A549 (cell line): ENCODE measurements around the gene CACNA1C.
"Not testable (repeated sequence)": the region's sequence is repeated elsewhere in the genome, so short reads cannot be mapped to it uniquely, and the experiment has no call there.

Experiments
- JUN ChIP-seq, 2 experiments: fragments of >200 bp; sonication (Bioruptor Twin); formaldehyde crosslinking; IDR thresholded peaks; 2 replicates in 1 of 2; 3 replicates in 1 of 2; pipeline ENCODE4 v1.6.1; 2016 to 2017
- TF ChIP-seq, protein P1 (sequence below): fragments of >200 bp; sonication (Bioruptor Twin); formaldehyde crosslinking; IDR thresholded peaks from 3 replicates; pipeline ENCODE4 v1.5.1; 2016
- TF ChIP-seq, protein P2 (sequence below): fragments of 200-600 bp; sonication (generic); IDR thresholded peaks from 2 replicates; pipeline ENCODE4 v1.6.1; 2016; ENCODE audit warnings: antibody characterized with exemption, mild to moderate bottlenecking, moderate library complexity

DNA sequence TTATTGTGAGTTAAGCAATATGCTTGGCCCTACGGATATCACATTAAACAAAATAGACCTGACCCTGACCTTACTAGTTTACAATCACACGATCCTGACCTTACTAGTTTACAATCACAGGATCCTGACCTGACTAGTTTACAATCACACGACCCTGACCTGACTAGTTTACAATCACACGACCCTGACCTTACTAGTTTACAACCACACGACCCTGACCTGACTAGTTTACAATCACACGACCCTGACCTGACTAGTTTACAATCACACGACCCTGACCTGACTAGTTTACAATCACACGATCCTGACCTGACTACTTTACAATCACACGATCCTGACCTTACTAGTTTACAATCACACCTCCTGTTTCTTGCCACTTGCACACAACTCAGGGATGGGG is 202.9 kb downstream of the CACNA1C start:
- TF ChIP-seq, protein P1, sequence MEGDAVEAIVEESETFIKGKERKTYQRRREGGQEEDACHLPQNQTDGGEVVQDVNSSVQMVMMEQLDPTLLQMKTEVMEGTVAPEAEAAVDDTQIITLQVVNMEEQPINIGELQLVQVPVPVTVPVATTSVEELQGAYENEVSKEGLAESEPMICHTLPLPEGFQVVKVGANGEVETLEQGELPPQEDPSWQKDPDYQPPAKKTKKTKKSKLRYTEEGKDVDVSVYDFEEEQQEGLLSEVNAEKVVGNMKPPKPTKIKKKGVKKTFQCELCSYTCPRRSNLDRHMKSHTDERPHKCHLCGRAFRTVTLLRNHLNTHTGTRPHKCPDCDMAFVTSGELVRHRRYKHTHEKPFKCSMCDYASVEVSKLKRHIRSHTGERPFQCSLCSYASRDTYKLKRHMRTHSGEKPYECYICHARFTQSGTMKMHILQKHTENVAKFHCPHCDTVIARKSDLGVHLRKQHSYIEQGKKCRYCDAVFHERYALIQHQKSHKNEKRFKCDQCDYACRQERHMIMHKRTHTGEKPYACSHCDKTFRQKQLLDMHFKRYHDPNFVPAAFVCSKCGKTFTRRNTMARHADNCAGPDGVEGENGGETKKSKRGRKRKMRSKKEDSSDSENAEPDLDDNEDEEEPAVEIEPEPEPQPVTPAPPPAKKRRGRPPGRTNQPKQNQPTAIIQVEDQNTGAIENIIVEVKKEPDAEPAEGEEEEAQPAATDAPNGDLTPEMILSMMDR, result not testable (repeated sequence)
- TF ChIP-seq, protein P2, sequence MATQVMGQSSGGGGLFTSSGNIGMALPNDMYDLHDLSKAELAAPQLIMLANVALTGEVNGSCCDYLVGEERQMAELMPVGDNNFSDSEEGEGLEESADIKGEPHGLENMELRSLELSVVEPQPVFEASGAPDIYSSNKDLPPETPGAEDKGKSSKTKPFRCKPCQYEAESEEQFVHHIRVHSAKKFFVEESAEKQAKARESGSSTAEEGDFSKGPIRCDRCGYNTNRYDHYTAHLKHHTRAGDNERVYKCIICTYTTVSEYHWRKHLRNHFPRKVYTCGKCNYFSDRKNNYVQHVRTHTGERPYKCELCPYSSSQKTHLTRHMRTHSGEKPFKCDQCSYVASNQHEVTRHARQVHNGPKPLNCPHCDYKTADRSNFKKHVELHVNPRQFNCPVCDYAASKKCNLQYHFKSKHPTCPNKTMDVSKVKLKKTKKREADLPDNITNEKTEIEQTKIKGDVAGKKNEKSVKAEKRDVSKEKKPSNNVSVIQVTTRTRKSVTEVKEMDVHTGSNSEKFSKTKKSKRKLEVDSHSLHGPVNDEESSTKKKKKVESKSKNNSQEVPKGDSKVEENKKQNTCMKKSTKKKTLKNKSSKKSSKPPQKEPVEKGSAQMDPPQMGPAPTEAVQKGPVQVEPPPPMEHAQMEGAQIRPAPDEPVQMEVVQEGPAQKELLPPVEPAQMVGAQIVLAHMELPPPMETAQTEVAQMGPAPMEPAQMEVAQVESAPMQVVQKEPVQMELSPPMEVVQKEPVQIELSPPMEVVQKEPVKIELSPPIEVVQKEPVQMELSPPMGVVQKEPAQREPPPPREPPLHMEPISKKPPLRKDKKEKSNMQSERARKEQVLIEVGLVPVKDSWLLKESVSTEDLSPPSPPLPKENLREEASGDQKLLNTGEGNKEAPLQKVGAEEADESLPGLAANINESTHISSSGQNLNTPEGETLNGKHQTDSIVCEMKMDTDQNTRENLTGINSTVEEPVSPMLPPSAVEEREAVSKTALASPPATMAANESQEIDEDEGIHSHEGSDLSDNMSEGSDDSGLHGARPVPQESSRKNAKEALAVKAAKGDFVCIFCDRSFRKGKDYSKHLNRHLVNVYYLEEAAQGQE, result not testable (repeated sequence)
- TF ChIP-seq JUN (IDR thresholded peaks at IDR 0.05), result not testable (repeated sequence)
